Measurements from ENCODE around the gene EIF5.

GRCh38 chr14:103372017-103372416 lies 38.0 kb downstream of the EIF5 start:
- TF ChIP-seq CTCF (IDR thresholded peaks at IDR 0.05): no peak
- TF ChIP-seq POLR2A (IDR thresholded peaks at IDR 0.05): no peak

Measured in right lobe of liver (tissue), 4 donors.